Loucy (cell line): Measurements from ENCODE around the gene CRYBA2.

Source experiments
- H2AFZ ChIP-seq: fragments of 200-600 bp; sonication (generic); 2 replicates; pipeline ENCODE4 v1.6.0; 2016; ENCODE audit warnings: antibody characterized with exemption, mild to moderate bottlenecking, low read length, moderate library complexity
- H3F3A ChIP-seq: fragments of 200-600 bp; 2 replicates; pipeline ENCODE4 v1.6.0; 2016; ENCODE audit warnings: antibody characterized with exemption, low read depth, mild to moderate bottlenecking
- H3K27me3 ChIP-seq: fragments of 200-600 bp; sonication (generic); 2 replicates; pipeline ENCODE4 v1.6.1; 2014; ENCODE audit warnings: low read length, mild to moderate bottlenecking; ENCODE audit not compliant: insufficient read depth, poor library complexity, severe bottlenecking
- H3K36me3 ChIP-seq: fragments of 200-600 bp; sonication (generic); 2 replicates; pipeline ENCODE4 v1.6.1; 2016; ENCODE audit warnings: low read length; ENCODE audit not compliant: insufficient read depth
- H3K4me1 ChIP-seq: fragments of 200-600 bp; sonication (generic); 2 replicates; pipeline ENCODE4 v1.5.1; 2014; ENCODE audit warnings: low read length, mild to moderate bottlenecking; ENCODE audit not compliant: insufficient read depth, poor library complexity, severe bottlenecking
- H3K4me2 ChIP-seq: fragments of 200-600 bp; sonication (generic); 2 replicates; pipeline ENCODE4 v1.6.0; 2014; ENCODE audit warnings: antibody characterized with exemption, low read length, low read depth, mild to moderate bottlenecking; ENCODE audit not compliant: poor library complexity, severe bottlenecking
- H3K4me3 ChIP-seq: fragments of 200-600 bp; sonication (generic); 2 replicates; pipeline ENCODE4 v1.5.1; 2014; ENCODE audit warnings: low read length, mild to moderate bottlenecking, mixed read lengths; ENCODE audit not compliant: poor library complexity, severe bottlenecking
- H3K79me2 ChIP-seq: fragments of 200-600 bp; sonication (generic); 2 replicates; pipeline ENCODE4 v1.6.1; 2014; ENCODE audit warnings: low read length; ENCODE audit not compliant: insufficient read depth
- H3K9ac ChIP-seq: fragments of 200-600 bp; sonication (generic); 2 replicates; pipeline ENCODE4 v1.6.0; 2014; ENCODE audit warnings: mild to moderate bottlenecking, low read depth, low read length, moderate library complexity; ENCODE audit not compliant: poor library complexity, severe bottlenecking
- H3K9me2 ChIP-seq: fragments of 200-600 bp; sonication (generic); replicated peaks from 2 replicates; pipeline ENCODE4 v1.6.1; 2016; ENCODE audit warnings: low read depth, low read length, mixed read lengths
- H3K9me3 ChIP-seq: fragments of 200-600 bp; sonication (generic); 2 replicates; pipeline ENCODE4 v1.6.1; 2014; ENCODE audit warnings: mild to moderate bottlenecking, antibody characterized with exemption, low read length, low read depth; ENCODE audit not compliant: insufficient read depth
- H4K20me1 ChIP-seq: fragments of 200-600 bp; sonication (generic); 2 replicates; pipeline ENCODE4 v1.6.0; 2014; ENCODE audit warnings: antibody characterized with exemption, low read length, mild to moderate bottlenecking; ENCODE audit not compliant: insufficient read depth, poor library complexity, severe bottlenecking
- CTCF ChIP-seq: fragments of 200-600 bp; sonication (generic); conservative IDR thresholded peaks from 2 replicates; pipeline ENCODE4 v1.5.1; 2014; ENCODE audit warnings: mild to moderate bottlenecking, antibody characterized with exemption, low read length
- EZH2phosphoT487 ChIP-seq: fragments of 200-600 bp; IDR thresholded peaks from 2 replicates; pipeline ENCODE4 v1.6.1; 2018; ENCODE audit warnings: antibody characterized with exemption, mild to moderate bottlenecking, moderate library complexity, borderline replicate concordance

The CRYBA2 gene

GRCh38 chr2:219003267-219003634 is 10.0 kb upstream of the CRYBA2 start:
- TF ChIP-seq CTCF (0 out of 2 replicates have a peak, but pooled peaks have one; percentile 16), EZH2phosphoT487 (no peak)
- Histone ChIP-seq H3K4me3 (no peak overlapping the region), H3K9ac (no peak overlapping the region), H3K79me2 (no peaks in the 10 kb centered on the region), H3K9me2 (no peaks in the 10 kb centered on the region), H3K4me1 (peaks cover 21% of the 10 kb centered on the region), H4K20me1 (no peaks in the 10 kb centered on the region), H3K4me2 (no peak overlapping the region), H3K27me3 (no peaks in the 10 kb centered on the region), H3K36me3 (no peaks in the 10 kb centered on the region), H2AFZ (no peak overlapping the region), H3K9me3 (no peaks in the 10 kb centered on the region), H3F3A (no peaks in the 10 kb centered on the region)

- Histone ChIP-seq H2AFZ (no peak overlapping the region), H3K4me2 (no peak overlapping the region), H3K9me3 (no peaks in the 10 kb centered on the region), H3F3A (no peaks in the 10 kb centered on the region), H3K9ac (no peak overlapping the region), H3K9me2 (no peaks in the 10 kb centered on the region), H3K27me3 (no peaks in the 10 kb centered on the region), H3K79me2 (no peaks in the 10 kb centered on the region), H3K4me1 (peaks cover 27% of the 10 kb centered on the region), H3K36me3 (no peaks in the 10 kb centered on the region), H4K20me1 (no peaks in the 10 kb centered on the region), H3K4me3 (no peak overlapping the region)
- no peak for TF ChIP-seq EZH2phosphoT487
- TF ChIP-seq CTCF: peak; percentile 16; the same call in 1 of the 2 replicates
Measured at GRCh38 chr2:219002395-219003266, 9.4 kb upstream of the CRYBA2 start.

GRCh38 chr2:219001577-219002394 is 8.6 kb upstream of the CRYBA2 start:
- no peaks in the 10 kb centered on the region for H3K27me3 ChIP-seq
- no peaks in the 10 kb centered on the region for H3K9me2 ChIP-seq
- H3F3A ChIP-seq: no peaks in the 10 kb centered on the region
- no peak overlapping the region for H2AFZ ChIP-seq
- no peak overlapping the region for H3K9ac ChIP-seq
- peaks cover 33% of the 10 kb centered on the region for H3K4me1 ChIP-seq
- no peaks in the 10 kb centered on the region for H3K36me3 ChIP-seq
- no peak overlapping the region for H3K4me2 ChIP-seq
- H4K20me1 ChIP-seq: no peaks in the 10 kb centered on the region
- H3K79me2 ChIP-seq: no peaks in the 10 kb centered on the region
- H3K4me3 ChIP-seq: no peak overlapping the region
- no peak for TF ChIP-seq EZH2phosphoT487
- TF ChIP-seq CTCF: no peak
- H3K9me3 ChIP-seq: no peaks in the 10 kb centered on the region
